HAP-1 (cell line): ENCODE measurements around the gene RELL2.

Source experiments
- DNase-seq, 2 experiments: peaks; one replicate each; pipeline ENCODE4 v3.0.0-alpha.2; 2016 to 2020; ENCODE audit warnings: low spot score in 2 of 2
- H3K27me3 ChIP-seq: fragments of 250-450 bp; sonication (Bioruptor Pico); 2 replicates; pipeline ENCODE4 v1.5.1; 2020; ENCODE audit warnings: low read depth, mild to moderate bottlenecking, moderate library complexity
- H3K36me3 ChIP-seq: fragments of 250-450 bp; sonication (Bioruptor Pico); replicated peaks from 2 replicates; pipeline ENCODE4 v1.5.1; 2020; ENCODE audit warnings: mild to moderate bottlenecking
- H3K4me1 ChIP-seq: fragments of 250-450 bp; sonication (Bioruptor Pico); 2 replicates; pipeline ENCODE4 v1.5.1; 2020; ENCODE audit warnings: mild to moderate bottlenecking
- H3K4me3 ChIP-seq: fragments of 250-450 bp; sonication (Bioruptor Pico); 2 replicates; pipeline ENCODE4 v1.5.1; 2020; ENCODE audit warnings: mild to moderate bottlenecking, moderate library complexity
- H3K9me3 ChIP-seq: fragments of 250-450 bp; sonication (Bioruptor Pico); 2 replicates; pipeline ENCODE4 v1.5.1; 2020; ENCODE audit warnings: mild to moderate bottlenecking, moderate library complexity
- in situ Hi-C: fragments of 300-500 bp; cut with MboI; formaldehyde crosslinking; loops from 3 replicates; pipeline ENCODE4 v1.14.3; 2020; ENCODE audit warnings: low sequenced_read_pairs, inconsistent platforms, mixed read lengths

RELL2 gene

DNA sequence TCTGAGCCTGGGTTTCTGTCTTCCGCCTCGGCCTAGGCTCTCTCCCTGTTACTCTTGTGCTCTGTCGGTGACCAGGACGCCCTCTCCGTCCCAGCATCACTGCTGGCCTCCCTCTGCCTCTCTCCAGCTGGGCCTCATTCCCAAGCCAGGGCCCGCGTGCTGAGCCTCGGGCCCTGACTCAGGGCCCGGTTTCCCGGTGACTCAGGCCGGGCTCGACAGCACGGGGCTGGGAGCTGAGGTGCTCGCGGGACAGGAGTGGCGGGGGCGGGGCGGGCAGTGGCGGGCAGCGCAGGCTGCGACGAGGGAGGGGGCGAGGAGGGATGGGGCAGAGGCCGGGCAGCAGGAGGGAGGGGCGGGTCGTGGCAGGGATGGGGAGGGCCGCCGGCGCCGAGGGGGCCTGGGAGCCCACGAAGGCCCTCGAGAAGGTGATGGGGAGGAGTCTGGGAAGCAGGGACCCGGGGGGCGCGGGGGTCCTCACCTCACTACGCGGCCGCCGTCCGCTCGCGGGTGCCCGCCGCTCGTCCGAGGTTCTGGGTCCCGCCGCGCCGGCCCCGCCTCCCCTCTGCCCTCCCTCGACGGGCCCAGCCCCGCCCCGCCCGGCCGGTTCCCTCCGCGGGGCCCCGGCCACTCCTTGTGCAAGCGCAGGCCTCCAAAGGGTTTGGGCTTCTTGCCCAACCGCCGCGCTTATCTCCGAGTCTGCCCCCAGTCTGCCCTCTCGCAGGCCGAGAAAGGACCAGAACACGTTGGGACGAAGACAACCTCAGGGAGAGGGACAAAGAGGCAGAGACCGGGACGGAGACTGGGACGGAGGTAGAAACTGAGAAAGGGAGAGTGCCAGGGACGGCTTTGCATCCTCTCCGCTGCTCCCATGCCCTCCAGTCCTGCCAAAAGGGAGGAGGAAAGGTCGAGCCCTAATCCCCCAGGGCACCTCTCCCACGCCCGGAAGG, 45.2 kb downstream of the RELL2 start, which contains the start of gene ARAP3:
Gene ARAP3 (minus strand): TSS at position 536 of the 947 bp plus-strand sequence. CDS start 1,744 bp downstream, outside the sequence.
- Histone ChIP-seq H3K27me3 (no peaks in the 10 kb centered on the region), H3K9me3 (no peaks in the 10 kb centered on the region), H3K36me3 (no peaks in the 10 kb centered on the region), H3K4me1 (peaks cover 23% of the 10 kb centered on the region), H3K4me3 (peak within 1 kb of the TSS; percentile 35)
- DNase-seq, result peak; percentile 58 to 85
- in situ Hi-C loops, result loop anchor here (25.0 kb wide), 1 partner anchor 455 kb away; no protein-coding TSS in a partner anchor

DNA sequence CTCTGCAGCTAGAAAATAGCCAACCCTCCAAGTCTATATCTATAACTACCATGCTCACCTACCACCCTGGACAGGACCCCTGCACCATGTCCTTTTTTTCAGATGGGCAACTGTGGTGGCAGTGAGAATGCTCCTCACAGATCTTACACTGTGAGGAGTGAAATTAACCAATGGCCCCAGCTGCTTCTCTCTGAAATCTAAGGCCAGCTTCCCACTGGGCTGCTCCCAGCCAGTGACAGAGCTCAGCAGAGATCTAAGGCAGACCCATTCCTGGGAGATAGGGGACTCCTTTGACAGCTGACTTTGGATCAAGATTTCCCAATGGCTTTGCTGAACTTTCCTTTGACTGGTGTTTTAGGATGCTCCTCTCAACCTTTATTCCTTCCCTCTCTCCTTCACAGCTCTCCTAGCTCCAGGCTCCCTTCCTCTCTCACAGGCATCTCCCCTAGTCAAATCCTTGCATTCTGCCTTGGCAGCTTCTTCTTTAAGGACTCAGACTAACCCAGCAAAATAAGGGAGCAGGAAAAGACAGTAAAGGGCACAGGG, 46.9 kb downstream of the RELL2 start:
- H3K9me3 ChIP-seq, result no peaks in the 10 kb centered on the region
- no peak for DNase-seq
- no peak overlapping the region for H3K4me3 ChIP-seq
- H3K36me3 ChIP-seq, result no peaks in the 10 kb centered on the region
- in situ Hi-C loops, result loop anchor here (25.0 kb wide), 1 partner anchor 454 kb away; no protein-coding TSS in a partner anchor
- peaks cover 23% of the 10 kb centered on the region for H3K4me1 ChIP-seq
- H3K27me3 ChIP-seq, result no peaks in the 10 kb centered on the region

DNA sequence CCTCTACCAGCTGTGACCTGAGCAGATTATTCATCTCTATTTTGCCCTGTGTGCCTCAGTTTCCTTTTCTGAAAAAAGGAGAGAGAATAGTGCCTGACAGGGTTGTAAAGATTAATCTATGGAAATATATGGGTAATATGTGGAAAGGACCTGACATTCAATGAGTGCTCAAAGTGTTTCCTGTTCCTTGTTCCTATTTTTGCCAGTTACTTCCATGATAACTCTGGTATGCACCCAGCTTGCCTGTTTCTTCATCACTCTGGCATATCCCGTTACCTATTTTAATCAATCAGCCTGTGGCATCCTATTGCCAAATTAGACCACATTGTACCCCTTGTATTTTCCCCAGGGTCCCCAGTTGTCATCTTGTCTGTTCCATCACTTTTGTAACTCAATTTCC, 48.8 kb downstream of the RELL2 start:
- Histone ChIP-seq H3K36me3 (no peaks in the 10 kb centered on the region), H3K4me1 (peaks cover 22% of the 10 kb centered on the region), H3K27me3 (peaks cover 4% of the 10 kb centered on the region; the same call in 1 of the 2 replicates), H3K4me3 (no peak overlapping the region), H3K9me3 (no peaks in the 10 kb centered on the region)
- DNase-seq, result no peak
- in situ Hi-C loops, result loop anchor here (25.0 kb wide), 1 partner anchor 452 kb away; no protein-coding TSS in a partner anchor

DNA sequence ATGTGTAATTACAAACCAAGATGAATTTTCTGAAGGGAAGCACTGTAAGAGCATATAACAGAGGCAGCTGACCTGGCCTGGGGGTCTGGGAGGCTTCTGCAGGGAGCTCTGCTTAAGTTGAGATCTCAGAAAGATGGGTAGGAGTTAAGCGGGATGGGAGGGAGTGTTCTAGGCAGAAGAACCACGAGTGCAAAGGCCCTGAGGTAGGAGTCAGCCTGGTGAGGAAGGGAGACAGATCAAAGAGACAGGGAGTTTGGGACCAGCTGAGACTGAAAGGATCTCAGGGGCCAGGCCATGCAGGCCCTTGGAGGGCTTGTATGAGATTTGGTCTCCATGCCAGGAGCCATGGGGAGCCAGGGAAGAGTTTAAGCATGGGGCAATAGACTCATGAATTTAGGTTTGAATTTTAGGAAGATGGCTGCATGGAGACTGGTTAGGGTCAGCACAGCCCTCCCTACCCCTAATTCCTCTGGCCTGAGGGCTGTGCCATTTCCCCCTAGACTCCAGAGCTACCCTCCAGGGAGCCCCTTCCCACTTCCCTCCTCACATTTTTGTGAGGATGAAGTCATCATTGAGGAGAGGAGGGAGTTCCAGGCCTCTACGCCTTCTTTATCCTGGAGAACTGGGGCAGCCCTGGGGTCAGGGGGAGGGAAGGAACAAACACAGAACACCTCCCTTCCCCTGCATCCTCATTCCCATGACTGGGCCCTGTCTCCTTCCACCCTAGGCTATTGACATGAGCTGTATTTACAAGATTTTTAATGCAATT, 50.0 kb downstream of the RELL2 start:
- Histone ChIP-seq H3K4me3 (no peak overlapping the region), H3K27me3 (peaks cover 8% of the 10 kb centered on the region), H3K9me3 (no peaks in the 10 kb centered on the region), H3K4me1 (peaks cover 11% of the 10 kb centered on the region; the same call in 1 of the 2 replicates), H3K36me3 (no peaks in the 10 kb centered on the region)
- in situ Hi-C loops, result loop anchor here (25.0 kb wide), 1 partner anchor 450 kb away; no protein-coding TSS in a partner anchor
- no peak for DNase-seq
